NCI-H82 treated with DMSO at 0.1 percent for 48 hours (cell line): Measurements from ENCODE around the gene MIGA2.
"Not testable (repeated sequence)": the region's sequence is repeated elsewhere in the genome, so short reads cannot be mapped to it uniquely, and the experiment has no call there.

Experiments used
- DNase-seq: peaks from one replicate; lab custom pipeline; 2025; ENCODE audit not compliant: unreplicated experiment; lab: John Stamatoyannopoulos, UW

The MIGA2 gene

DNA sequence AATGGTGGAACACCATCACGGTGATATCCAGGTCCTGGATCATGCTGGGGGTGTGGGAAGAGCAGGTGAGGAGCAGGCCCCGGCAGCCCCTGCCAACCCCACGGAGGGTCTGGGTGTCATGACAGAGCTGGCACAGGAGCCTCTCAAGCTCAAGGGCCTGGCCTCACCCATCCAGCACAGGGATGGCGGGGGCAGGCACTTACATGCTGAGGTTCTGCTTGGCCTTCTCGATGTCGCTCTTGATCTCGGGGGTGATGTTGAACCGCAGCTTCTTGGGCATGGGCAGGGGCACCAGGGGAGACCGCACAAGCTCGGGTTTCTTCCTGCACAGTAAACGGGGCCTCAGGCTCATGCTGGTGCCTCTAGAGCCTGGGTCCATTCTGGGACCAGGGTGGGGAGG is 61.9 kb downstream of the MIGA2 start:
- no peak for DNase-seq

DNA sequence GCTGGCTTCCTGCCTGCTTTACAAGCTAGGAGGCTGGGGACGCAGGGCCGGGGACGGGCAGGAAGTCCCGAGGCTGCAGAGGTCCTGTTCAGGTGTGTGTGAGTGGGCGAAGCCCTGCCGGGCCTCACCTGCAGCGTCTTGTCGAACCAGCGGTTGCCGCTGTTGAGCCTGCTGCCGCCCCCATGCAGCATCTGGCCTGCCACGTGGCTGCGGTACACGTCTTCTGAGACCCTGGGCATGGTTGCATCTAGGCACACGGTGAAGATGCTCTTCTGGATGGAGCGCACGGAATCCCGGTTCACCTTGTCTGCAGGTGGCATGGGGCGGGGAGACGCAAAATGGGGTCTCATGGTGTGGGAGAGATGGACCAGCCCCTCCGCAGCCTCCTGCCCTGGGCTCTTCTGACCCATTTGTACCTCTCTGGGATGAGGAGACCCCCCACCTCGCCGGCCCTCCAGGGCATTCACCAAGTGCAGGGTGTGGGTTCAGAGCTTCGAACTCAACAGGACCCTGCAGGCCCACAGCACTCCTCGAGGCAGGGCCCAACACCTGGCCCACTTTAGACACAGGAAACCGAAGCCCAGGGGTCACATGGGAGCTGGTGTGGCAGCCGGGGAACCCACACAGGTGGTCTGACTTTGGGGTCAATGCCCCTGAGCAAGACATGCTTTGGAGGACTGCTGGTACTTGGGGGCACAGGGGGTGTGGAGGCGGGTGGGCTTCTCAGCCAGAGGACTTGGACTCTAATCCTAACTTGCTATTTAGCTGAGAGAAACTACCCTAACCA is 64.2 kb downstream of the MIGA2 start:
- no peak for DNase-seq

DNA sequence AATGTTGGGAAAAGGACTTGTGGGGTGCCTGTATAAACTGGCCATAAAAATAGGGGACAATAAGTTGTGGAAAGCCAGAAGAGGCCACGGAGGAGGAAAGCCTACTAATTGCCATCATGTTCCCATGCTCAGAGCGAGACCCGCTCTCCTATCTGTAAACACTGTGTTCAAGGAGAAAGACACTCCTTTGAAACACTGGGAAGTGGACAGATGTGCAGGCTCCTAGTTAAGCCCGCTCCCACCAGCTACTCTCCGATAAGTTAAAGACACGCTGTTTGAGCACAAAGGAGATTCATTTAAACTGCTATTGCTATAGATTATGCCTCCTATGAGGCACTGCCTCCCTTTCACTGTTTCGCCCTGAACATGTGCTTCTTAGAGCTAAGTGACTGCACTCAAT is 64.9 kb downstream of the MIGA2 start:
- no peak for DNase-seq

DNA sequence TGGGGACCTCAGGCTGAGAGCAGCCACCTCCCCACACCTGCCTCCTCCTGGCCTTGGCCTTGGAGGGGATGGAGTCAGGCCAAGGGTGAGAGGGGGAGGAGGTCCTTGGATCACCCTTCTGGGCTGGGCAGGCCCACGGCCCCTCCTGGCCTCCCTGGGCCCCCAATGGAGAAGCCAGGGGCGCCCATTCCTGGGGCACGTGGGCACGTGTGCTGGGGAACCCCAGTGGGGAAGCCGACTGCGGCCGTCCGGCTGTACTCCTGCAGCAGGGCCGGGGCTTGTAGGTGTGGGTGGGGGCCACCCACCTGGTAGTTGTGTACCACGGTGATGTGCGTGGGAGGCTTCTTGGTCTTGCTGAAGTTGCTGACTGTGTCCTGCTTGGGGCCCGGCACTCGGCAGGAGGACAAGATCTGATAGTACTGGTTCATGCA is 65.7 kb downstream of the MIGA2 start:
- DNase-seq = no peak

DNA sequence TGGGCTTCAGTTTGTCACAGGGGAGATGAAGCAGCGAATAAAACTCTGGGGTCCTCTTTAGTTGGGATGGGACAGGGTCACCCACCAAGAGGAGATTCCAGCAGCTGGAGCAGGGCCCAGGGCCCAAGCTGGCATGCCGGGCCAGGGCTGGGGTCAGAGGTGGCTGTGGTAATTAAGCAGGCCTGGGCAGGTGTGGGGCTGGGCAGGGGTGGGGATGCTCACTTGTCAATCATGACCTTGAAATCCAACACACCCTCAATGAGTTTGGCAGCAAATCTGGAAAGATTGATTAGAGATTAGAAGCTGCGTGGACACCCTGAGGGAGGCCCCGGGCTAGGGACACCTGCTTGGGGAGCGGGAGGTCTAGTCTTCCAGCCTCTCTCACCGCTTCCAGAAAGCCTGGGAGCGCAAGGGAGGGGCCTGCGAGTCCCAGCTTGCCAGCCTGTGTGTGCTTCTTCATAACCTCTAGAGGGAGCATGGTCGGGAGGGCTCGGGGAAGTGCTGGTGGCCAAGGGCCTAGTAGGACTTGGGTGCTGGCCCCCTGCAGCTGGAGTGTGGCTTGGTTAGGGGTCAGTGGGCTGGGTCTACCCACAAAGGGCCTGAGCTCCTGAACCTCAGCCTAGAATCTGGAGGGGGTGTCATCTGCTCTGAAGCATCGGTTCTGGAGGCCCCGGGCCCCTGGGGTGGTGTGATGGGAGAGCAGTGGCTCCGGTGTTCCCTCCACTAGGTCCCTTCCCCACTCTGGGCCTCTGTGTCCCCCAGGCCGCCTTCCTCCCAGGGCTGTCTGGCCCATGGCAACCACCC is 66.6 kb downstream of the MIGA2 start:
- DNase-seq = peak; percentile 53

DNA sequence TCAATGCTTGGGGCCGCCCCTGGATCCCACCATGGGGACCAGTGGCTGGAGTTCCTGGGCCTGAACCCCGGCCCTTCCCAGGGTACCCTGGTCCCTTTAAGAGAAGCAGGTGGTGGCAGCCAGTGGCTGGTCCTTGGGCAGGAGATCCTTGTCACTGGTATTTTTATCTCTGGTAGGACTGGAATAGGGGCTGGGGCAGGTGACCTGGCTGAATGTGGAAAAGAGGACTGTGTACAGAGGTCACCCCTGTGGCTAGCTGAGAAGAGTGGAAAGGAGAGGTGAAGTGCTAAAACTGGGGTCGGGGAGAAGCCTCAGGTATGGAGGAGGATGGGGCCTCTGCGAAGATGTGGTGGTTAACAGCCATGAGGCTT is 67.2 kb downstream of the MIGA2 start:
- no peak for DNase-seq

DNA sequence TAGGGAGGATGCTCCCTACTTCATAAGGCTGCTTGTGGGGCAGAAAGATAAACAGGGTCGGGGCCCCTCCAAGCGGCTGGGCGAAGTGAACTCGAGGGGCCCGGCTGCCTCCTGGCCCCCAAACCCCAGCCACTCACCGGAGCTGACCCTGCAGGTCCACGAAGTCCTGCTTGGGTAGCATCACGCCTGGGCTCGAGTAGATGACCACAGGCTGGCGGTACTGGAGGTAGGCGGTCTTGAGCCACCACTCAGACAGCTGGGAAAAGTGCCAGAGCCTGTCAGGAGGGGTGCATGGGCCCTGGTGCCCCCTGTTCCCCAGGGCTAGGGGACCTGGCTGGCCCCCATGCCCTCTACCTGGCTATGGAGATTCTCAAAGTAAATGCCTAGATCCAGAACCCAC is 67.6 kb downstream of the MIGA2 start:
- DNase-seq = no peak

DNA sequence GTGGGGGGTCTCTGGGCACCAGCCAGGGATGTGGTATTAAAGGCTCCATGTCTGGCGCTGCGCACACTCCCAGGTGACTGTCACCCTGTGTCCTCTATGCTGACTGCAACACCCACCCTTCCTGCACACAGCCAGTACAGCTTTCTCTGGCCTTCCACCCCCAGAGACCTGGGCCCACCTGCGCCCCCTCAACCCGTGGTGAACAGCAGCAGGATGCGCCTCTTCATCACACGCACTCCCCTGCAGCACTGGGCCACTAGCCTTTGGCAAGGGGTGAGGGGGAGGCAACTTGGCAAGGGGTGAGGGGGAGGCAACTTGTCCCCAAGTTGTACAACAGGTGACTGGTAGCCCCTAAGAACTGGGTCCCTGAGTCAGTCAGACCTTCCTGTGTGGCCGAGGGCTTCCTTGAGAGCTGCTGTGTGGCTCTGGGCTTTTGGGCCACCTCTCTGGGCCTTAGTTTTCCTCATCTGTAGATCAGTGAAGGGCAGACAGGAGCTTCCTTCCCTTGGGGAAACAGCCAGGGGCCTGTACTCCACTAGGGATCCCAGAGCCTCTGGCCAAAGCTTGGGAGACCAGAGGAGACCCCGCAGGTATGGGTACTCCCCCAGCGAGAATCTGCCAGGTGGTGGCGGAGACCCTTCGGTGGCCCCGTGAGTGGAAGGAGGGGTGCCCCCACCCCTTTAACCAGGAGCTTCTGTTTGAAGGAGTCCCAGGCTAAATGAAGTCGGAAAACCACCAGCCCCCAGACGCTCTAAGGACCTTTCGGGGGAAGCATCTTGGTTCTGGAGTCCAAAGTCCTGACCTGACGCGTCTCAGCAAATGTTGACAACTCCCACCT is 69.7 kb downstream of the MIGA2 start:
- no peak for DNase-seq

DNA sequence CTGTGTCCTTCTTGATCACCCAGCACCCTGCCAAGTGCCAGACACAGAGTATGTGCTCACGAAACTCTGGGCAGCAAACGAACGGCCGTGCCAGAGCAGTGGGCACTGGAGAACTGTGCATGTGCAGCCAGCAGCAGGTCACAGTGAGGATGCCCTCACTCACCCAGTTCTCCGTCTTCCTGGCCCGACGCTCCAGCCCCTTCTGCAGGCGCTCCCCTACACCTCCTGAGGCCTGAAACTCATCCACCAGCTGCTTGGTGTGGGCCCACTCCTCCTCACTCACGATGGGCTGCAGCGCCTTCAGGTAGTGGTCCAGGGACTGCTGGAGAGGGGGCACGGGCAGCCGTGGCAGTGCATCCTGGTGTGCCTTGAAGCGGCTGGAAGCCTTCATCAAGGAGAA is 71.2 kb downstream of the MIGA2 start:
- DNase-seq = no peak

DNA sequence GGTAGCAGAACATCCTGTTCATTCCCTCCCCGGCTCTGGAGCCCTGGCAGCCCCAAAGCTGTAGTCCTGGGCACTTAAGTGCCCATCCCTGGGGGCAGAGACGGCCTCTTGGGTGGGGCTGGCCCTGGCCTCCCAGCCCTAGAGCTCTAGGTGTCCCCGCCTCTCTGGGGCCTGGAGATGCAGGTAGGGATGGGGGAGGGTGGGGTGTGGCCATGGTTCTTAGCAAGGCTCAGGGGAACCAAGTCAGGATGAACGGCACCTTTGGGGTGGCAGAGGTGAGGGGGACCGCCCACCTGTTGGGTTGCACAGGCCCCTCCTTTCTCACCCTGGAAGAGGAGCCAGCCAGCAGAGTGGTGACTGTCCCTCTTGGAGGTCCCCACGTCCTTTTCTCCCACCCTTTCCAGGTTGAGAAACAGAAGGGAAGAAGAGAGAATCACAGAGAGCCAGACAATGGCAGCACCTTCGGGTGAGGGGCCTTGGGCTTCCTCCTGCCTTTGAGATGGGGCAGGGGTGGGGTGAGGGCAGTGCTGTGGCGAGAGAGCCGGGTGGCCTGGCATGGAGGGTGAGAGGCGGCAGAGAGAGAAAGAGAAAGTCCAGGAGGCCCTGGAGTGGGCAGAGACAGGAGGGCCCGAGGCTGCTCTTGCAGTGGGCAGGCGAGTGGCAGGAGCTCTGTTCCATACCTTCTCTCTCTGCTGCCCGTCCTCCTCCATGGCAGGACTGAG is 71.8 kb downstream of the MIGA2 start:
- no peak for DNase-seq

DNA sequence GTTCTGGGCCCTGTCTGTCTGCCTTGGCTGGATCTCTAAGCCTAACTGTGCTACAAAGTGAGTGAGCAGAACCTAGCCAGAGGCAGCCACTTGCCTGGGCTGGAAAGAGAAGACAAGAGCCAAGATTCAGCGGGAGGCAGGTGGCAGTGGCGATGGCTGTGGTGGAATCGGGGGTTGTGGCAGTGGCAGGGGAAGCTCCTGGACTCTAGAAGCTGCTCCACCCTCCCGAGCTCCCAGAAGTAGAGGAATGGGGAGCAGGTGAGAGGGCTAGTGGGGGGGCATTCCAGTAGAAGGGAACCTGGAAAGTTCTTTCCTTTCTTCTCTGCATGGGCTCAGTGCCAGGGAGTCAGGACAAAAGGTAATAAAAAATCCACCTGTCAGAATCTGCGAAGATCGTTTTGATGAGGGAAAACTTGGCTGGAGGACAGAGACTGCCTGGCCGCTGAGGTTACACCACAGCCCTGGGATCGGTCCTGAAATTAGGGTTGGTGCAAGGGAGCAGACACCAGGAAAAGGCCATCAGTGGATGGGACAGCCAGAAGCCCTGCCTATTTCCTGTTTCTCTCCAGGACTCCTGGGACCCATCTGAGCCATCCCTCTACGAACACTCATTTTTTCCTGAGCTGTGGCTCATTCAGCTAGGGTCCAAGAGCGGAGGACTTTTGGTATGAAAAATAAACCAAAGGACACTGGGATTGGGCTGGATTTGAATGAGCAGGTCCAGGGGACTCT is 72.5 kb downstream of the MIGA2 start:
- no peak for DNase-seq

DNA sequence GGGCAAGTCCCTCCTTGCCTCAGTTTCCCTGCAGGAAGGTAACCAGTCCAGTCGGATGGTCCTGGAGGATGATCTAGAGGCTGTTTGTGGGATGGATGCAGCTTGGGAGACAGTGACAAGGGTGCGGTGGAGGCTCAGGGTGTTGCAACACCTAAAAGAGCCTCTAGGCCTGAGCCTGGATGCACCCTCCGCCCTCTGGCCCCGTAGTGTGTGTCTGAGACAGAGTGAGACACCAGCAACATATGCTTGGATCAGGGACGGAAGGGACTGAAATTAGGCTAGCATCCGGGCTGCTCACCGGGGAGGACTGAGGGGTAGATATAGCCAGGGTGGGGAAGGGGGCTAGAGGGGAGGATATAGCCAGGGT is 73.1 kb downstream of the MIGA2 start:
- no peak for DNase-seq

DNA sequence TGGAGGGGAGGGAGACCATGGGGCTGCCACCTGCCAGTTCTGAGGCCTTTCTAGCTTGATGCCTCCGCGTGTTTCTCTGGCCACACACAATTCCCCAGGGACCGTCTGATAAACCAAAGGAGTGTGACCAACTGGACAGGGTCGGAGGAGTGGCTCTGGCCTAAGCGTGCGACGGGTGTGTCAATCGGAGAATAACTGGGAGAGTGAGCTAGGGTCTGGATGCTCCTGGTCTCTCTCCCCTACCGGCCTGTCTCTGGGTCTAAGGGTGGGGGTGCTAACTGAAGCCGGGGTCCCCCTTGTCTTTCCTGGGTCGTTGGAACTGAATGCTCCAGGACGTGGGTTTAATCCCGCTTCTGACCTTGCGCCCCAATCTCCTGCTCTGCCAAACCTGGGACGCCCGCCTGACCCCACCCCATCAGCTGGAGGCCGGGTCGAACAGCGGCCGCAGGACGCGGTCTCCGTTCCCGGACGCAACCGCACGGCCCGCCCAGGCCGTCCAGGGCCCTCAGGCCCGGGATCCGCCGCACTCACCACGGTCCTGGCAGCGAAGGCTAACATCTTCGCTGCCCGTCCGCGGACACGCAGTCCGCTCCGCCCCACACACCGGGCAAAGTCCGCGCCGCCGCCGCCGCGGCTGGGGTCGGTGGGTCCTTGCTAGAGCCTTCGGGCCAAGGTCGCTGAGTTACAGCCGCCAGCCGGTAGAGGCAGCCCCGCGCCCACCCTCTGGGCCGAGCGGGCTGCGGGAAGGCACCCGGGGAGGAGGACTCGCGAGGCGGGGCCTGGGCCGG is 73.7 kb downstream of the MIGA2 start:
- no peak for DNase-seq

DNA sequence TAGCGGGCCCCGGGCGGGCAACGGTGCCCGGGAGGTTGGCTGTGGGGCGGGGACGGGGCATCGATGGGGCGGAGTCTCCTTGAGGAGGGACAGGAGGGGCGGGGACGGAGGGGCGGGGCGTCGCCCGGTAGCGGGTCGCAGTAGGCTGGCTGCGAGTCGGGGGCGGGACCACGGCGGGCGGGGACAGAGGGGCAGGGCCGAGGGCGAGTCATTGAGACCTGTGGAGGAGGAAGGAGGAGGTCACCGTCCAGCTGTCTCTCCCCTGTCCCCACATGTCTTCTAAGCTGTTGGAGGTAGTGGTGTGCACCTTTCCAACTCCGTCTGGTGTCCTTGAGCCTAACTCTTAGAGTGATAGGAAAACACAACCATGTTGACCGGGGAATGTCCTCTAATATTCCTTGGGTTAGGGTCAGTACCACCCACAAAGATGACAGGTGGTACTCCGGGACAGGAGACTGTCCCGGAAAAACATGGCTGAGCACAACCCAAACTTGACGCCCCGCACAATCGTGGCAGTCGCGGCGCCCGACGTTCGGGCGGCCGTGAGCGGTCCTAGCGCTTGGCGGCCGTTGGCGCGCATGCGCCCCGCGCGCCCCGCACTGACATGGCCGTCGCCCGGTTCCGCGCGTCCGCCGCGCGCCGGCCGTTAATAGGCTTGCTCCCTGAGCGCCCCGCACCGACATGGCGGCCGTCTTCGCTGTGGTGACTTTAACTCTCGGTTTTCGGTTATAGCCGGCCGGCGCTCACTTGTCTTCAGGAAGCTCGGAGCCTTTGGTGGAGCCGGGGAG is 74.5 kb downstream of the MIGA2 start, which contains the start of the genes CRAT and PTPA:
Gene CRAT (minus strand): TSS at position 54 of the 788 bp plus-strand sequence. CDS start 284 bp downstream, outside the sequence.
Gene PTPA (plus strand): TSS at position 676 of the 788 bp plus-strand sequence. CDS start 186 bp downstream, outside the sequence.
- peak; percentile 70 for DNase-seq

DNA sequence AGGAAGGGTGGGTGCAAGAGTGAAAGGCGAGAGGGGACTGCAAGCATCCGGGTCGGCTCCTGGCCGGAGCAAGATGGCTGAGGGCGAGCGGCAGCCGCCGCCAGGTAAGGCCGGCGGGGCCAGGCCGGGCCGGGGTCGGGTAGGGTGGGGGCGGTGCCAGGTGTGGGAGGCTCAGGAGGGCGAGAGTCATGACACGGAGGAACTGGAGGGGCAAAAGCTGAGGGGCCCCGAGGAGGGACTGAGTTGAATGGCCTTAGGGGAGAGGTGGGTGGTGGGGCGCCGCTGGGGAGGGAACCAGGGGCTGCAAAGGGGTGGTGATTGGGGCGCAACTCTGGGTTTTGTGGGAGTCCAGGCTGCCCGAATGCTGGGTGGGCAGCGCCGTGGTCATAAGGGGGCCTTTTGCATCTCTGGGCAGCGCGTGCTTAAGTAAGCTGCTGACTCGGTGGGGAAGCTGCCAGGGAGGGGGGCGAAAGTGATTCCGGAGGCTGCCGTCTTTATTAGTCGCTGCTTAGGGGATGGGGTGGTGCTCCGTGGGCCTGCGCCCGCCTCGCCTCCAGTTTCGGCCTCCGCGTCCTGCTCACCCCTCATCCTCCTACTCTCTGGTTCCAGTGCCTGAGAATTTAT is 75.2 kb downstream of the MIGA2 start:
- peak; percentile 36 for DNase-seq

DNA sequence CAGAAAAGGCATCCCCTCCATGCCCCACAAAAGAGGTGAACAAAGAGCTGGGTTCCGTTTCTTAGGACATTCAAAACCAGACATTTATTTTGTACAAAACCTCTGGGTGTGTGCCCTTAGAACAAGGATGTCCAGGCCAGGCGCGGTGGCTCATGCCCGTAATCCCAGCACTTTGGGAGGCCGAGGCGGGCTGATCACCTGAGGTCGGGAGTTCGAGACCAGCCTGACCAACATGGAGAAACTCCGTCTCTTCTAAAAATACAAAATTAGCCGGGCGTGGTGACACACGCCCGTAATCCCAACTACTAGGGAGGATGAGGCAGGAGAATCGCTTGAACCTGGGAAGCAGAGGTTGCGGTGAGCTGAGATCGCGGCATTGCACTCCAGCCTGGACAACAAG is 76.1 kb downstream of the MIGA2 start:
- DNase-seq = not testable (repeated sequence)

DNA sequence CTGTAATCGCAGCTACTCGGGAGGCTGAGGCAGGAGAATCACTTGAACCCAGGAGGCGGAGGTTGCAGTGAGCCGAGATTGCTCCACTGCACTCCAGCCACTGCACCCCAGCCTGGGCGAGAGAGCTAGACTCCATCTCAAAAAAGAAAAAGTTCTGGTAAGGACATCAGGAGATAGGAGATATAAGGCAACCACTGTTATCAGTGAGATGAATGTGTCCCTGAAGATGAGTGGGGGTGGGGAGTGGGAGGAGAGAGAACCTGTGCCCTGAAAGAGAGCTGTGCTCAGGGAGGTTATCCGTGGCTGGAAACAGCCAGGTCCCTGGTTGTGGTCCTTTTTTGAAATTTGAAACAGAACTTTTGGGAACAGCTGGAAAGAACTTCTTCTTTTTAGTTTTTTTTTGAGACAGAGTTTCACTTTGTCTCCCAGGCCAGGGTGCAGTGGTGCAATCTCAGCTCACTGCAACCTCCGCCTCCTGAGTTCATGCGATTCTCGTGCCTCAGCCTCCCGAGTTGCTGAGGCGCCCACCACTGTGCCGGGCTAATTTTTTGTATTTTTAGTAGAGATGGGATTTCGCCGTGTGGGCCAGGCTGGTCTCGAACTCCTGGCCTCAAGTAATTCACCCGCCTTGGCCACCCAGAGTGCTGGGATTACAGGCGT is 77.3 kb downstream of the MIGA2 start:
- no peak for DNase-seq
